Esophagus squamous epithelium (tissue), 4 donors: ENCODE data around the gene CDKN2AIP.

Experiments
- CTCF ChIP-seq, 6 experiments: fragments of 450-650 bp in 4 of 6; fragments of 200-600 bp in 2 of 6; sonication (generic) in 2 of 6; IDR thresholded peaks; one replicate each; pipeline ENCODE4 v1.5.1; 2016 to 2019; ENCODE audit warnings: antibody characterized with exemption in 6 of 6, mild to moderate bottlenecking in 4 of 6, moderate library complexity in 4 of 6
- POLR2A ChIP-seq, 4 donors: fragments of 450-650 bp; IDR thresholded peaks; one replicate each; pipeline ENCODE4 v1.6.1; 2017; ENCODE audit warnings: antibody characterized with exemption in 4 of 4, mild to moderate bottlenecking in 4 of 4, moderate library complexity in 3 of 4

- TF ChIP-seq CTCF (IDR thresholded peaks at IDR 0.05) (no peak), POLR2A (IDR thresholded peaks at IDR 0.05) (no peak)
These were observed 36.6 kb upstream of the CDKN2AIP start for GRCh38 chr4:183407635-183408464.
